Naive thymus-derived CD4-positive, alpha-beta T cell (primary cell): ENCODE results near the gene COX8C. TPM values are rescaled to one million over a fixed set of nuclear protein-coding genes. Genes with fewer than 3 reads are reported as not detected.

Experiments used
- ATAC-seq: fragments of 150-1000 bp; cut with Tn5 transposase; 2 replicates; pipeline ENCODE4 v1.10.0; 2021; ENCODE audit warnings: mild to moderate bottlenecking, moderate library complexity
- CTCF ChIA-PET: fragments of 350-600 bp; sonication (Branson Sonifier 250); formaldehyde crosslinking; loops from one replicate; lab custom pipeline; 2021; ENCODE audit warnings: antibody characterized with exemption; lab: Charles Lee
- POLR2A ChIA-PET: fragments of 350-600 bp; sonication (Branson Sonifier 250); formaldehyde crosslinking; loops from one replicate; lab custom pipeline; 2021; ENCODE audit warnings: antibody characterized with exemption, inconsistent platforms; lab: Charles Lee
- DNase-seq, 9 donors: peaks; one replicate each; pipeline versions ENCODE4 v3.0.0 to v3.0.0-alpha.2; 2020 to 2022; ENCODE audit warnings: mixed read lengths in 1 of 9
- H3K27ac ChIP-seq: one replicate; pipeline ENCODE4 v1.7.0; 2013; ENCODE audit warnings: mild to moderate bottlenecking, low read depth, low read length, moderate library complexity
- H3K27me3 ChIP-seq, 2 donors: one replicate each; pipeline ENCODE4 v1.7.0; 2013; ENCODE audit warnings: low read length in 2 of 2, mild to moderate bottlenecking in 2 of 2, moderate library complexity in 2 of 2; ENCODE audit not compliant: control insufficient read depth in 2 of 2, insufficient read depth in 2 of 2
- H3K36me3 ChIP-seq, 3 experiments: 1 replicate in 2 of 3; 2 replicates in 1 of 3; pipeline ENCODE4 v1.7.0; 2013; ENCODE audit warnings: low read length in 3 of 3, mild to moderate bottlenecking in 3 of 3, moderate library complexity in 1 of 3; ENCODE audit not compliant: insufficient read depth in 3 of 3, control insufficient read depth in 2 of 3
- H3K4me1 ChIP-seq, 2 donors: one replicate each; pipeline ENCODE4 v1.7.0; 2013; ENCODE audit warnings: low read length in 2 of 2, mild to moderate bottlenecking in 2 of 2, moderate library complexity in 1 of 2; ENCODE audit not compliant: control insufficient read depth in 2 of 2, insufficient read depth in 2 of 2
- H3K4me3 ChIP-seq: 2 replicates; pipeline ENCODE4 v1.7.0; 2013; ENCODE audit warnings: mild to moderate bottlenecking, low read length
- H3K9me3 ChIP-seq, 3 experiments: 1 replicate in 2 of 3; 2 replicates in 1 of 3; pipeline ENCODE4 v1.7.0; 2013; ENCODE audit warnings: low read length in 3 of 3; ENCODE audit not compliant: control insufficient read depth in 2 of 3
- H3K27ac Mint-ChIP-seq, 9 donors: one replicate each; pipeline ENCODE4 v1.8.0; 2020 to 2022; ENCODE audit warnings: mixed read lengths in 9 of 9, mild to moderate bottlenecking in 8 of 9, moderate library complexity in 5 of 9, inconsistent platforms in 2 of 9
- H3K27me3 Mint-ChIP-seq, 5 donors: one replicate each; pipeline ENCODE4 v1.8.0; 2021 to 2022; ENCODE audit warnings: mixed read lengths in 5 of 5, mild to moderate bottlenecking in 1 of 5
- H3K36me3 Mint-ChIP-seq, 5 donors: one replicate each; pipeline ENCODE4 v1.8.0; 2020 to 2022; ENCODE audit warnings: mixed read lengths in 5 of 5, mild to moderate bottlenecking in 3 of 5, inconsistent platforms in 1 of 5
- H3K4me1 Mint-ChIP-seq, 7 donors: one replicate each; pipeline ENCODE4 v1.8.0; 2020 to 2022; ENCODE audit warnings: mixed read lengths in 7 of 7, mild to moderate bottlenecking in 3 of 7, inconsistent platforms in 1 of 7
- H3K4me3 Mint-ChIP-seq, 10 donors: one replicate each; pipeline ENCODE4 v1.8.0; 2020 to 2022; ENCODE audit warnings: mild to moderate bottlenecking in 10 of 10, mixed read lengths in 10 of 10, moderate library complexity in 6 of 10, inconsistent platforms in 2 of 10
- H3K9me3 Mint-ChIP-seq, 11 donors: one replicate each; pipeline ENCODE4 v1.8.0; 2020 to 2022; ENCODE audit warnings: mixed read lengths in 11 of 11, mild to moderate bottlenecking in 4 of 11, inconsistent platforms in 1 of 11, moderate library complexity in 1 of 11
- intact Hi-C, 2 donors: fragments of 100-400 bp; cut with micrococcal nuclease; formaldehyde crosslinking; loops; one replicate each; pipeline ENCODE4 v1.15.1; 2023
- polyA plus RNA-seq, 2 donors: library from polyadenylated mRNA; unstranded; fragments of 300-500 nt; fragmentation: Illumina TruSeq; gene quantifications; one replicate each; pipeline ENCODE4 v1.2.3, GENCODE V29; 2021
- total RNA-seq, 6 experiments: library from RNA in 5 of 6; stranded (reverse) in 5 of 6; gene quantifications; 1 replicate in 5 of 6; 2 replicates in 1 of 6; pipeline ENCODE4 v1.2.3 and lab custom pipeline; 2021 to 2026

The COX8C gene, protein sequence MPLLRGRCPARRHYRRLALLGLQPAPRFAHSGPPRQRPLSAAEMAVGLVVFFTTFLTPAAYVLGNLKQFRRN
- not detected for total RNA-seq
- not detected for polyA plus RNA-seq
- total RNA-seq (lab: John Stamatoyannopoulos, UW) = not detected

DNA sequence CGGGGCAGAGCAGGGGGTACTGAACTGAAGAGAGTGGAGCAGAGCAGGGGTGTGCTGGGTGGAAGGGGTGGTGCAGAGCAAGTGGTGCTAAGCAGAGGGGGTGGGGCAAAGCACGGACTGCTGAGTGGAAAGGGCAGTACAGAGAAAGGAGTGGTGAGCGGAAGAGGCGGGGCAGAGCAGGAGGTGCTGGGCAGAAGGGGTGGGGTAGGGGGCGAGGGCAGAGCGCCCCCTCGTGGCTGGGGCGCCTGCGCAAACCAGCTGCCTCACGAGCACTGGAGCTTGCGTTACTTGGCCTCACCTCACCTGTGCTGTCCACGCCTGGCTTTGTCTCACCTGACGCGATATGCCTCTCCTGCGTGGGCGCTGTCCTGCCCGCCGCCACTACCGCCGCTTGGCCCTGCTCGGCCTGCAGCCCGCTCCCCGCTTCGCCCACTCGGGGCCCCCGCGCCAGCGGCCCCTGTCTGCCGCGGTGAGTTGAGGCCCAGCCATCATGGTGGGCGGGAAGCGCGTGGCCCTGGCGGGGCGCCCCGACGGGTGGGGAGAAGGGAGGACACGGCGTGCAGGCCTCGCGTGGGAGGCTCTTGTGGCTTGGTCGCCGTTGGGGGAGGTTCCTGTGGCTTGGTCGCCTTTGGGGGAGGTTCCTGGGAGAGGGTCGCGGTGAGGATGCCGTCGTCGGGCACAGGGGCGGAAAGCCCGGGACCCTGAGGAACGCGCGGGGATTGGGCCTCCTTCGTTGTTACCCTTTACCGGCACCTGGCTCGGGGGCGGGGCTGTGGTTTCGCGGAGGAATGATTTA, at the start of gene COX8C:
COX8C (plus strand) TSS at position 257 of the 796 bp plus-strand sequence; CDS start at position 344, 87 bp downstream.
- intact Hi-C loops = no loop called here
- Histone ChIP-seq H3K27me3 (no peaks in the 10 kb centered on the region), H3K27ac (no peak within 1 kb of the TSS), H3K9me3 (no peaks in the 10 kb centered on the region), H3K36me3 (no peaks in the 10 kb centered on the region), H3K4me1 (no peaks in the 10 kb centered on the region), H3K4me3 (no peak within 1 kb of the TSS)
- DNase-seq (no peak), ATAC-seq (no peak)
- Mint-ChIP-seq H3K36me3 (peaks cover 0 to 8% (median 0%) of the 10 kb centered on the region in 5 donors), H3K27me3 (peaks cover 0 to 8% (median 3%) of the 10 kb centered on the region in 5 donors), H3K27ac (no peak within 1 kb of the TSS), H3K9me3 (peaks cover 0 to 9% (median 2%) of the 10 kb centered on the region in 11 donors), H3K4me3 (no peak within 1 kb of the TSS), H3K4me1 (no peaks in the 10 kb centered on the region)
- ChIA-PET CTCF (no interaction called here), POLR2A (no interaction called here)

DNA sequence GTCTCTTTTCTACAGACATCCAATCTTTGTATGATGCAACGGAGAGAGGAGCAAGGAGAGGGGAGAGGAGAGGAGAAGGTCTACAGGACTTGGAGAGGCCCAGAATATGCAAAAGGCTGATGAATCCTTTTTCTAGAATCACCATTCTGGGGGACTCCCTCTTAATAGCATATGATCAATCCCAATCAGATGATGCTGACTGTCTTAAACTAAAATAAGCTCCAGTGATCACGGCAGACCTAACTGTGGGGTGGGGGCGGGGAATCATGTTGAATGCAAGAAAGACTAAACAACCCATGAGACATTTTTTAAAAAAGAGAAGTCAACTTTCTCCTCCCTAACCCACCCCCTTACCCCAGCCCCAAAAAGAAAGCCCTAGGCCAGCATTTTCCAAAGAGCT, 47.6 kb upstream of the COX8C start:
- Histone ChIP-seq H3K27ac (no peak overlapping the region), H3K9me3 (no peaks in the 10 kb centered on the region), H3K4me1 (no peaks in the 10 kb centered on the region), H3K4me3 (no peak overlapping the region), H3K36me3 (peaks cover 0 to 2% (median 0%) of the 10 kb centered on the region in 3 experiments), H3K27me3 (no peaks in the 10 kb centered on the region)
- intact Hi-C loops = no loop called here
- ChIA-PET POLR2A (no interaction called here), CTCF (no interaction called here)
- DNase-seq = no peak
- peaks cover 0 to 16% (median 9%) of the 10 kb centered on the region in 5 donors for H3K36me3 Mint-ChIP-seq
- no peaks in the 10 kb centered on the region for H3K9me3 Mint-ChIP-seq
- H3K27ac Mint-ChIP-seq = peak overlapping the region in 1 of 9 donors; percentile 0
- H3K4me1 Mint-ChIP-seq = peaks cover 2 to 53% (median 39%) of the 10 kb centered on the region in 7 donors
- no peak for ATAC-seq
- H3K4me3 Mint-ChIP-seq = no peak overlapping the region
- no peaks in the 10 kb centered on the region for H3K27me3 Mint-ChIP-seq

- Histone ChIP-seq H3K4me1 (no peaks in the 10 kb centered on the region), H3K27ac (no peak overlapping the region), H3K27me3 (no peaks in the 10 kb centered on the region), H3K4me3 (no peak overlapping the region), H3K9me3 (no peaks in the 10 kb centered on the region), H3K36me3 (no peaks in the 10 kb centered on the region)
- POLR2A ChIA-PET = no interaction called here
- H3K9me3 Mint-ChIP-seq = no peaks in the 10 kb centered on the region
- ATAC-seq (no peak), DNase-seq (no peak)
- intact Hi-C loops = no loop called here
- CTCF ChIA-PET = no interaction called here
- H3K36me3 Mint-ChIP-seq = peaks cover 0 to 13% (median 8%) of the 10 kb centered on the region in 5 donors
- peaks cover 2 to 58% (median 40%) of the 10 kb centered on the region in 7 donors for H3K4me1 Mint-ChIP-seq
- no peaks in the 10 kb centered on the region for H3K27me3 Mint-ChIP-seq
- no peak overlapping the region for H3K4me3 Mint-ChIP-seq
- H3K27ac Mint-ChIP-seq = no peak overlapping the region
Observed at GRCh38 chr14:93299866-93300265, 47.1 kb upstream of the COX8C start.

DNA sequence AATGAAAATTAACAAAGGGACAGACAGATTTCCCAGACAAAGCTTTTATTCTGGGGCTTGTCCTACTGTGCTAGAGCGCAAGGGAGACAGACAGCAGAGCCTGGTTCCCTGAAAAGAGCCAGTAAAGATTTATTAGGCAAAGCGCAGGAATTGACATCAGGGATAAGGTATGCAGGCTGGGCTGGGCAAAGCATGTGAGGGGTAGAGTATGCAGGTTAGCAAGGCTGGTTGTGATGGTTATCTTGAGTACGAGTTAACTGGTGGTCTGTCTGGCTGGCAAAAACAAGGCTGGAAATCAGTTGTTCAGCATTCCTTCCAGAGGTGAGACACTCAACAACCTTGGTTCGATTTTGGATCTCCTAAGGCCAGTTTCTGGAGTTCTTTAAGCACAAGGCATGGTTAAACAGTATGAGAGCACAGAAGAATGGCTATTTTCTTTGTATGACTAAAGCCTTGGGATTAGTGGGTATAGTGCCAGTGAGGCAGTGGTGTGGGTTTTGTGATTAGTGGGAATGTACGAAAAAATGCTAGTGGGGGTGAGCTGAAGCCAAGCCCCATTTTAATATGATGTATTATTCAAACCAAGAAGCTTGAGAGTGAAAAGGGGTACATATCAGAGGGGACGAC, 45.0 kb upstream of the COX8C start:
- Mint-ChIP-seq H3K36me3 (peaks cover 0 to 9% (median 4%) of the 10 kb centered on the region in 5 donors), H3K27ac (no peak overlapping the region), H3K4me1 (peaks cover 5 to 64% (median 47%) of the 10 kb centered on the region in 7 donors), H3K27me3 (no peaks in the 10 kb centered on the region), H3K9me3 (no peaks in the 10 kb centered on the region), H3K4me3 (no peak overlapping the region)
- intact Hi-C loops = no loop called here
- H3K27me3 ChIP-seq = no peaks in the 10 kb centered on the region
- POLR2A ChIA-PET = no interaction called here
- no peak for ATAC-seq
- DNase-seq = no peak
- H3K4me1 ChIP-seq = no peaks in the 10 kb centered on the region
- no peaks in the 10 kb centered on the region for H3K9me3 ChIP-seq
- no peak overlapping the region for H3K4me3 ChIP-seq
- CTCF ChIA-PET = interaction anchor here (0.8 kb wide), 1 partner anchor 123 kb away, joined by 3 read pairs; no protein-coding TSS in a partner anchor
- H3K36me3 ChIP-seq = no peaks in the 10 kb centered on the region
- no peak overlapping the region for H3K27ac ChIP-seq

GRCh38 chr14:93302688-93303581, 44.0 kb upstream of the COX8C start:
- intact Hi-C loops = no loop called here
- H3K9me3 Mint-ChIP-seq = no peaks in the 10 kb centered on the region
- Histone ChIP-seq H3K27me3 (no peaks in the 10 kb centered on the region), H3K27ac (no peak overlapping the region), H3K36me3 (no peaks in the 10 kb centered on the region), H3K4me3 (no peak overlapping the region), H3K4me1 (no peaks in the 10 kb centered on the region), H3K9me3 (no peaks in the 10 kb centered on the region)
- H3K27me3 Mint-ChIP-seq = no peaks in the 10 kb centered on the region
- POLR2A ChIA-PET = no interaction called here
- ATAC-seq = no peak
- CTCF ChIA-PET = interaction anchor here (0.8 kb wide), 1 partner anchor 124 kb away, joined by 3 read pairs; no protein-coding TSS in a partner anchor
- no peak for DNase-seq
- peaks cover 5 to 66% (median 52%) of the 10 kb centered on the region in 7 donors for H3K4me1 Mint-ChIP-seq
- H3K36me3 Mint-ChIP-seq = peaks cover 0 to 12% (median 4%) of the 10 kb centered on the region in 5 donors
- H3K27ac Mint-ChIP-seq = no peak overlapping the region
- H3K4me3 Mint-ChIP-seq = no peak overlapping the region

GRCh38 chr14:93303659-93304058, 43.3 kb upstream of the COX8C start:
- Histone ChIP-seq H3K4me1 (no peaks in the 10 kb centered on the region), H3K36me3 (no peaks in the 10 kb centered on the region), H3K9me3 (no peaks in the 10 kb centered on the region), H3K27me3 (no peaks in the 10 kb centered on the region), H3K4me3 (no peak overlapping the region), H3K27ac (no peak overlapping the region)
- intact Hi-C loops = no loop called here
- CTCF ChIA-PET = no interaction called here
- H3K27ac Mint-ChIP-seq = peak overlapping the region in 1 of 9 donors; percentile 62
- no peaks in the 10 kb centered on the region for H3K27me3 Mint-ChIP-seq
- H3K4me3 Mint-ChIP-seq = no peak overlapping the region
- H3K9me3 Mint-ChIP-seq = no peaks in the 10 kb centered on the region
- no peak for DNase-seq
- peaks cover 0 to 12% (median 4%) of the 10 kb centered on the region in 5 donors for H3K36me3 Mint-ChIP-seq
- POLR2A ChIA-PET = no interaction called here
- ATAC-seq = no peak
- H3K4me1 Mint-ChIP-seq = peaks cover 5 to 66% (median 52%) of the 10 kb centered on the region in 7 donors
